HG03521 (cell line): Measurements from ENCODE around the gene ALDOB.

ENCODE experiments used
- ATAC-seq: cut with Tn5 transposase; IDR thresholded peaks from one replicate; pipeline ENCODE4 v1.9.1; 2021; ENCODE audit warnings: mild to moderate bottlenecking, moderate library complexity; ENCODE audit not compliant: unreplicated experiment

Gene ALDOB

DNA sequence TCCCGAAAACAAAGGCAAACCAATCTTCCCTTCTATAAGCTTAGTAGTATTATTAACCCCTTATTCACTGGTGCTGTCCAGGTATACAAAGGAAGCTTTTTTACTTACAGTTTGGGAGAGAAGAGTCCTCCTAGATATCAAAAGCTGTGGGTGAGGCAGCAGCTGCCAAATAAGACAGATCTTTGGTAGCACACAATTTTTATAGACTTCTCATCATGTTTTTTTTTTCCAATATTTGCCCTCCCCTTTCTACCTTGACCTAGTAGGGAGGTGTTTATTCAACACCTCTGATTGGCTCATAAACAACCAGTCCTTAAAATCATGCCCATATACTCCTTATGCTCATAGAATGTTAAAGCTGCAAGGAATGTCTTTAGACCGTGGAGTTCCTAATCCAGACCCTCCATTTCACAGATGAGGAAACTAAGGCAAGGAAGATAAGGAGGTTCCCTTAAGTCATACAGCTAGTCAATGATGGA is at the start of gene ALDOB:
Gene ALDOB (minus strand): TSS at position 174 of the 479 bp plus-strand sequence. CDS start 4,887 bp downstream, outside the sequence.
- no peak for ATAC-seq

DNA sequence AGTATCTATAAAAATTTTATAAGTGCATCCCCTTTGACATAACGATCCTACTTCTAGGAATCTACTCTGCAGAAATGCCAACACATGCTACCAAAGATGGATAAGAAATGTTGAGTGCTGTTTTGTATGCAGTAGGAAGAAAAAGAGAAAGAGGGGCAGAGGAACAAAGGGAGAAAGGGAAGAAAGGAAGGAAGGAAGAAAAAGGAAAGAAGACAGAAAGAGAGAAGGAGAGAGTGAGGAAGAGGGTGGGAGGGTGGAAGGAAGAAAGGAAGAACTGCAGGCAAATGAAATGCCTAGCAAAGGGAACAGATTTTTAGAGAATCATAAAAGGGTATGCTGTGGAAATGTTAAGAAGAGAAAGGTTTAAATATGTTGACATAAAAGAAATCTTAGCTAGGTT is 48.5 kb upstream of the ALDOB start:
- ATAC-seq = no peak

DNA sequence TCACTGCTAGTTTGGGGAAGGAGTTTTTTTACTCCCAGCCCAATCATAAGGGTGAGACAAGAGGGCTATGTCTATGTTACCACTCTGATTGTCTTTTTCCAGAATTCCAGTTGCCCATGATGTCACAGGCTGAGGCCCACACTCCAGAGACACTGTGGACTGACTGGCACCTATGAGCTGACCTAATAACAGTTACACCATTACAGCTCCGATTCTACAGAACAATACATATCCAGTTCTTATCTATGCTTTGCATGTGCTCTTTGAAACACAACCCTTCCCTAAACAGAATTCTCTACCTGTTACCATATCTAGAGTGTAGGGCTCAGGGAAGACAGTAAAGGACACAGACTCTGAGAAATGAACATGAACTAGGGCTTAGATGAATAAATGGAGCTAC is 45.7 kb upstream of the ALDOB start:
- no peak for ATAC-seq

GRCh38 chr9:101480386-101480785 is 44.8 kb upstream of the ALDOB start:
- no peak for ATAC-seq

DNA sequence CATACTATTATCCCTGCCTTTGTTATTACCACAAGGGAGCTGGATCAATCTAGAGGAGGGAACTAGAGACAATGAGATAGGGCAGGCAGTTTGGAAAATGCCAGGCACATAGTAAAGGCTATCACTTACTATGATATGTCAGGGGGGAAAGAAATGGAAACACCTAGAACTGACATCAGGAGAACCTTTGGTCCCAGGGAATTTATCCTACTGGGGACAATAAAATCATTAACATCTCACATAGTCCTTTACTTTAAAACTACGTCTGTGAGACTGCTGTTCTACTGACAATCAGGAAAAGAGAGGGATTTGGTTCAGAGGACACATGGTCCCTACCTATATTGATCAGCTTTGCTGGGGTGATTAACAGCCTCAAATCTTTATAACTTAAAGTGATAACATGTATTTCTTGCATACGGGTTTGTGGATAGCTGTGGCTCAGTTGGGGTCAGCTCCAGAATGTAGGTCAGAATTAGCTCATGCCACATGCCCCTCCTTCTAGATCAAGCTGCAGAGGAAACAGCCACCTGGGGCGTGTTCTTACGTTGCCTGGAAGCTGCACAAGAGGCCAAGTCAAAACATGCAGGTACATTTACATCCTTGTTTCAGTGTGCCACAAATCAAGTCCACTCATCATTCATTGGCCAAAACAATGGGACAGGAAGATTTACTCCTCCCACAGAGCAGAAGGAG is 43.9 kb upstream of the ALDOB start:
- ATAC-seq = no peak

- ATAC-seq = no peak
Observed at GRCh38 chr9:101478906-101479305, 43.3 kb upstream of the ALDOB start.

DNA sequence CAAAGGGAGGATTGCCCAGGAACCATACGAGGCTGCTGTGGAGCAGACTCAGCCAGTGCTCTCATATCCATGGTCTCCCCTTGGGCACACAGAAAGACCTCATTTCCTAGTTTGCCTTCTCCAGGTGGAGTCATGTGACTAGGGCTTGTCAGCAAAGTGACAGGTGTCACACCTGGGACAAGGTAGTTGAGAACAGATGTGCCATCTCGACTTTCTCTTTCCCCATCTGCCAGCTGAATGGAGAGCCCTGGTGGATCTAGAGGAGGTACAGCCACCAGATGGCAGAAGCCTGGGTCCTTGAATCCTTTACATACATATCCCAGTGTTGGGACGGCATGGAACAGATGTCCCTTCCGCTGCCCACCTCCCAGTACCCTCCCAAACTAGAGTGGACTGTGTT is 42.9 kb upstream of the ALDOB start:
- no peak for ATAC-seq

DNA sequence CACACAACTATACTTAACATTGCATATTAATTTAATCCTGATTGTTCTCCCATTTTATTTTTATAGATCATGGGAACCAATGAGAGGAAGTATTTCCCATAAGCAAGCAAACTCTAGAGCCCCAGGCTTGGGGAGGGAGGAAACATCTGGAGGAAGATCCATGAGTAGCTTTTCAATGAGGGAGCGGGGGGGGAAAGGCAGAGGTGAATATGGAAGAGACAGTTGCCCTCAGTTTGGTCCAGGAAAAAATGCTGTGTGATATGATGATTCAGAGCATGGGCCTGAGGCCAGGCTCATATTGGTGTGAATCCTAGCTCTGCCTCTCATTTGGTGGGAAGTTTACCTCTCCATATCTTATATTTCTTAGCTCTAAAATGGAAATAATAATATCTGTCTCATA is 42.2 kb upstream of the ALDOB start:
- no peak for ATAC-seq

- ATAC-seq = no peak
Observed at GRCh38 chr9:101477214-101477613, 41.6 kb upstream of the ALDOB start.

GRCh38 chr9:101476576-101477208 is 41.1 kb upstream of the ALDOB start:
- no peak for ATAC-seq

DNA sequence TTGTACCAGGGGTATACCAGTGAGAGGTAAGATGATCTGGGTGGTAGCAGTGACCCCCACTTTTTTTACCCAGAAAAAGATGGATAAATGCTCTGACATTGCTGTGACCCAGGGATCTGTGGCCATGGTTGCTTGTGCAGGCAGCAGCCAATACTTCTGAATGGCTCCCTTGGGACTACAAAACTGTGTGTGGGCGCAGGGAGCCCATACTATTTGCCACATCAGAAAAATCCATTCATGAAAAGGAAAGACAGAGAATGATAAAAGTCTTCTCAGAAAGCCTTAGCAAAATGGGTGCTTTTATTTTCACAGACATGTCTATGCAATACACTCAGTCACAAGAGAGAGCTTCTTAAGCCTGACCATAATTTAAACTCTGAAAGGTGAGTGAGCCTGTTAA is 37.3 kb upstream of the ALDOB start:
- ATAC-seq = no peak

DNA sequence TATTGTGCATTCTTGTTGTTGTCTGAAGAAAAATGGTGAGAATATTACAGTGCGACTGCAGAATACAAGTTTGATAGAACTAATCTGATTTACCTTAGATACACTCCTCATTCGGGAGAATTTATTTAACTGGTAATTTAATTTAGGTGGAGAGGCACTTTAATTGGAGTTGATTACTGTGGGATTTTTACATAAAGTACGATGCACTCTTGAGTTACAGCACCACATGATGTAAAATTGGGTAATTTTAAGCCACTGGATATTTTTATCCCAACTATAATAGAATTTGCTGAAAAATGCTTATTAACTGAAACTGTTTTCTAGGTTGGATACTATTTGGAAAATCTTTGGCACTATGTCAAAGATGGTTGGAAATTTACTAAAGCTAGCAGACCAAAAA is 35.4 kb upstream of the ALDOB start:
- no peak for ATAC-seq

DNA sequence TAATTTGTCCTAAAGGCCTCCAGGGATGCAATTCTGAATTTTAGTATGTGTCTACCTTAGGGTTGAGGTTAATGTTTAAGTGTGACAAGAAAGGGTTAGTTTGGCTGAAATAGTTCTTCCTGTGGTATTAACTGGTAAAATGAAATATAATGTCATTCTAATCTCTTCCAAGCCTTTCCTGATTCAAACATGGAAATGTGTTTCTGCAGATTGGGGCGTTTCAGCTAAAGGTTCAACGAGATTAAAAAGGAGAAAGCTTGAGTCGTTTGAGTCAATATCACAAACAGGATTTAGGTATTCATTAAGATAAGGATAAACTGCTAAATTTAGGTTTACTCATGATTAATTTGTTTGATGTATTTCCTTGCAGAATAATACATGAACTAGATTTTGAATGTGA is 34.4 kb upstream of the ALDOB start:
- ATAC-seq = no peak

- no peak for ATAC-seq
Observed at GRCh38 chr9:101469026-101469425, 33.5 kb upstream of the ALDOB start.

- ATAC-seq = no peak
Observed at GRCh38 chr9:101468116-101468515, 32.5 kb upstream of the ALDOB start.

- no peak for ATAC-seq
Observed at GRCh38 chr9:101467690-101468089, 32.1 kb upstream of the ALDOB start.

- ATAC-seq = no peak
Observed at GRCh38 chr9:101466863-101467262, 31.3 kb upstream of the ALDOB start.

DNA sequence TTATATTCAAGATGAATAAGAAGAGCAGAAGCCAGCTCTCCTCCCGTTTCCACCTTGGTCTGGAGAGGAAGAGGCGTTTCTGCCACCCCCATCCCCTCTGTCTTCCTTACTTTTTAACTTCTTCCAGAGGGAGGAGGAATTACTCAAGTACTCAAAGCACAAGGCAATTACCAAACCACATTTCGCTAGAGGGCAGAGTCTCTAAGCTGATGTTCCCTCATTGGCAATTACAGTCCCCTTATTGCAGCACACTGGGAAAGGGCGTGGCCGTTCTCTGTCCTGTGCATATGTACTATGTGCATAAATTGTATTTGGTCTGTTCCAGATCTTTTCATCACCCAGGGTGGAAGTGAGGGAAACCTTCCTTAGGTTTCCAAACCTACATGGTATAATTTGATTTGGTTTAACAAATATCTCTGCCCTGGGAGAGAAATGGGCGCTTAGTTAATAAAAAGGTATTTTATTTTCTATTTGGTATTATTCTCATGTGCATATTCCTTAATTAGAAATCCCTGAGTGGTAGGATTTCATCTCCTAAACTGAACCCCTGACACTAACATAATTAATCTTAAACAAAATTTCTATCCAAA is 29.8 kb upstream of the ALDOB start:
- no peak for ATAC-seq

DNA sequence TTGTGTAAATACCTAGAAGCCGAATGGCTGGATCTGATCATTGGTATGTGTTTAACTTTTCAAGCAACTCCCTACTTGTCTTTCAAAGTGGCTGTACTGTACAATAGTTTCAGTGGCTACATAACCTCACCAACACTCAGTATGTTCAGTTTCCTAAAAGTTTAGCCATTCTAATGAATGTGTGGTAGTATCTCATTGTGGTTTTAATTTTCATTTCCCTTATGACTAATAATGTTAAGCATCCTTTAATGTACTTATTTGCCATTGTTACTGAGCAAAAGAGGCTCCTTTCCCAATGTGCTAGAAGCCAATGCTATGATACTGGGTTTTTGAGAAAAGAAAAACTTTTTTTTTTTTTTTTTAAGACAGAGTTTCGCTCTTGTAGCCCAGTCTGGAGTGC is 27.8 kb upstream of the ALDOB start:
- no peak for ATAC-seq

- no peak for ATAC-seq
Observed at GRCh38 chr9:101462558-101462957, 27.0 kb upstream of the ALDOB start.

DNA sequence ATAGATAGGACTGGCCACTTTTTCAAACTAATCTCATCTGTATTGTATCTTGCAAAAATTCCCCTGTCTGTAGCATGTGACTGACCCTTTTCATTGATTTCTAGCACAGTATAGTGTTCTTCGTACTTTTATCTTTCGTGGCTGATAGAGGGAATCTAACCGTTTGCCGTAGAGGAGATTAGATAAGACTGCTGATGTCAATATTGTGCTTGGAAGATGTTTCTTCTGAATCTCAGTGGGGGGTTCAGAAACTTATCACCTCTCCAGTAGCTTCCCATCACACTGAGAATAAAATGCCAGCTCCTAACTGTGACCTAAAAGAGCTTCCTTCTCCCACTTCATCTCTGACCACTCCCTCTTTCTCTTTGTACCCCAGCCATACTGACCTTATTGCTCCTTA is 25.4 kb upstream of the ALDOB start:
- ATAC-seq = no peak

DNA sequence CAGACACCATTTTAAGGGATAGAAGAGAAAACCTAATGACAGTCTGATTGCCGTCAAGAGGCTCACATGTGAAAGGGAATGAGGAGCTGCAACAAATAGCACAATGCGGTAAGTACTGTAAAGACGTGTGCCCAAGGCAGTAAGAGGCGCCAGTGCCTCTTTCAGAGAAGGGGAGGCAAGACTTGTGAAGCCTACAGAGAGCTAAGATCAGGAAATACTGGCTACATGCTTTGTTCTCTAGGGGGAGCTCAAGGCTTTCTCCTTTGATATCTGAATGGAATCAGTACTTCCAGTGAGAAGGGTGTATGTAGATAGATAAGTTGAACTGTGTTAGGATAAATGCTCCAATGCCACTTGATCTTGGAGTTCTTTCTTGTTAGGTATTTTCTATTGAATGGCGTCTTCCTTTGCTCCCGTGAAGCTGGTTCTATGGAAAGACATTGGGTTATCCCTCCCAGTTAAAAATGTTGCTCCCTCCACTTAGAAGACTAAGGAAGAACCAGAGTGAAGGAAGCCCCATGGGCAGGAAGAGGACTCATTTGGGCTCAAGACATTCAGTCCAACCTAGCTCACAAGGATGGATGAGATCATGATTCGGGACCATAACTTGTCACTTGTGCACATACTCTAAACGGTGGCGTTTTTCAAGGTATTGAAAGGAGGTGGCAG is 23.5 kb upstream of the ALDOB start:
- no peak for ATAC-seq
